ENCODE data around the gene KRT6C. TPM values are rescaled to one million over a fixed set of nuclear protein-coding genes. Genes with fewer than 3 reads are reported as not detected.
A peak's percentile ranks its signal among the peaks of the same experiment; 100 is the strongest.

Gene KRT6C
- total RNA-seq, 5 donors from 2014 or later (not counting 1 experiment from before 2014, with no cell fraction given) = not detected

- no peak for DNase-seq
- Mint-ChIP-seq H3K27me3 (peaks cover 12 to 13% of the 10 kb centered on the region in 2 donors), H3K4me1 (no peaks in the 10 kb centered on the region), H3K9me3 (peaks cover 0 to 9% (median 6%) of the 10 kb centered on the region in 3 donors), H3K27ac (no peak overlapping the region), H3K4me3 (no peak overlapping the region), H3K36me3 (no peaks in the 10 kb centered on the region)
- H3K36me3 ChIP-seq (ENCODE audit: control insufficient read depth in 2 of 2, extremely low read depth in 1 of 2, insufficient read depth in 1 of 2, low read length in 1 of 2) = no peaks in the 10 kb centered on the region
- H3K27me3 ChIP-seq (replicated peaks in 1 of 2; ENCODE audit: control insufficient read depth in 2 of 2, extremely low read depth in 1 of 2, insufficient read depth in 2 of 2, low read length in 1 of 2) = peaks cover 3 to 20% of the 10 kb centered on the region in 2 experiments
- H3K27ac ChIP-seq (ENCODE audit: low read length) = no peak overlapping the region
- ChIA-PET POLR2A (no interaction called here), CTCF (no interaction called here)
- H3K4me3 ChIP-seq (ENCODE audit: control insufficient read depth in 1 of 2, extremely low read depth in 1 of 2, low read length in 1 of 2) = no peak overlapping the region
- H3K9me3 ChIP-seq = no peaks in the 10 kb centered on the region
- WGBS (ENCODE audit: insufficient coverage) = 97% methylated on average over 8 of the region's 14 CpGs
- no peak for ATAC-seq (replicated peaks in 1 of 4)
- no peaks in the 10 kb centered on the region for H3K4me1 ChIP-seq (ENCODE audit: control insufficient read depth in 1 of 2, extremely low read depth in 1 of 2, insufficient read depth in 2 of 2, low read length in 2 of 2)
Observed at GRCh38 chr12:52514471-52515318, 41.1 kb upstream of the KRT6C start.

GRCh38 chr12:52513736-52514135, 40.1 kb upstream of the KRT6C start:
- Histone ChIP-seq H3K27ac (ENCODE audit: low read length) (no peak overlapping the region), H3K9me3 (no peaks in the 10 kb centered on the region), H3K4me1 (ENCODE audit: control insufficient read depth in 1 of 2, extremely low read depth in 1 of 2, insufficient read depth in 2 of 2, low read length in 2 of 2) (no peaks in the 10 kb centered on the region), H3K4me3 (ENCODE audit: control insufficient read depth in 1 of 2, extremely low read depth in 1 of 2, low read length in 1 of 2) (no peak overlapping the region), H3K36me3 (ENCODE audit: control insufficient read depth in 2 of 2, extremely low read depth in 1 of 2, insufficient read depth in 1 of 2, low read length in 1 of 2) (no peaks in the 10 kb centered on the region), H3K27me3 (replicated peaks in 1 of 2; ENCODE audit: control insufficient read depth in 2 of 2, extremely low read depth in 1 of 2, insufficient read depth in 2 of 2, low read length in 1 of 2) (peaks cover 3 to 20% of the 10 kb centered on the region in 2 experiments)
- H3K4me3 Mint-ChIP-seq = no peak overlapping the region
- POLR2A ChIA-PET = no interaction called here
- DNase-seq (no peak), ATAC-seq (replicated peaks in 1 of 4) (no peak)
- no peaks in the 10 kb centered on the region for H3K4me1 Mint-ChIP-seq
- H3K9me3 Mint-ChIP-seq = peaks cover 0 to 9% (median 6%) of the 10 kb centered on the region in 3 donors
- WGBS (ENCODE audit: insufficient coverage) = 85% methylated on average over 6 of the region's 6 CpGs
- H3K27me3 Mint-ChIP-seq = peaks cover 13 to 14% of the 10 kb centered on the region in 2 donors
- H3K27ac Mint-ChIP-seq = no peak overlapping the region
- H3K36me3 Mint-ChIP-seq = no peaks in the 10 kb centered on the region
- CTCF ChIA-PET = interaction anchor here in 1 of 2 donors (0.6 kb wide), 1 partner anchor 100 kb away, joined by 4 read pairs; no protein-coding TSS in a partner anchor

GRCh38 chr12:52508211-52508610, 34.6 kb upstream of the KRT6C start:
- no peaks in the 10 kb centered on the region for H3K36me3 Mint-ChIP-seq
- peaks cover 6 to 15% of the 10 kb centered on the region in 2 experiments for H3K27me3 ChIP-seq (replicated peaks in 1 of 2; ENCODE audit: control insufficient read depth in 2 of 2, extremely low read depth in 1 of 2, insufficient read depth in 2 of 2, low read length in 1 of 2)
- H3K4me1 Mint-ChIP-seq = peaks cover 0 to 6% (median 0%) of the 10 kb centered on the region in 3 donors
- no peak overlapping the region for H3K27ac Mint-ChIP-seq
- ATAC-seq (replicated peaks in 1 of 4) (no peak), DNase-seq (no peak)
- H3K27ac ChIP-seq (ENCODE audit: low read length) = no peak overlapping the region
- peaks cover 0 to 3% of the 10 kb centered on the region in 2 experiments for H3K4me1 ChIP-seq (ENCODE audit: control insufficient read depth in 1 of 2, extremely low read depth in 1 of 2, insufficient read depth in 2 of 2, low read length in 2 of 2)
- no peaks in the 10 kb centered on the region for H3K36me3 ChIP-seq (ENCODE audit: control insufficient read depth in 2 of 2, extremely low read depth in 1 of 2, insufficient read depth in 1 of 2, low read length in 1 of 2)
- 68% methylated on average over 4 of the region's 5 CpGs for WGBS (ENCODE audit: insufficient coverage)
- peaks cover 0 to 9% (median 6%) of the 10 kb centered on the region in 3 donors for H3K9me3 Mint-ChIP-seq
- no peak overlapping the region for H3K4me3 ChIP-seq (ENCODE audit: control insufficient read depth in 1 of 2, extremely low read depth in 1 of 2, low read length in 1 of 2)
- peaks cover 30 to 41% of the 10 kb centered on the region in 2 donors for H3K27me3 Mint-ChIP-seq
- ChIA-PET CTCF (interaction anchor here in 1 of 2 donors (1.0 kb wide), 1 partner anchor 370 kb away, joined by 6 read pairs; no protein-coding TSS in a partner anchor), POLR2A (no interaction called here)
- H3K9me3 ChIP-seq = no peaks in the 10 kb centered on the region
- H3K4me3 Mint-ChIP-seq = no peak overlapping the region

GRCh38 chr12:52506858-52507715, 33.5 kb upstream of the KRT6C start:
- ATAC-seq (replicated peaks in 1 of 4) (peak; percentile 36 to 54 (median 48)), DNase-seq (peak in 3 of 35 experiments; percentile 2 to 52 (median 21))
- no peaks in the 10 kb centered on the region for H3K36me3 Mint-ChIP-seq
- no peak overlapping the region for H3K27ac Mint-ChIP-seq
- H3K4me1 Mint-ChIP-seq = peaks cover 0 to 6% (median 0%) of the 10 kb centered on the region in 3 donors
- Histone ChIP-seq H3K27me3 (replicated peaks in 1 of 2; ENCODE audit: control insufficient read depth in 2 of 2, extremely low read depth in 1 of 2, insufficient read depth in 2 of 2, low read length in 1 of 2) (peaks cover 4 to 9% of the 10 kb centered on the region in 2 experiments), H3K9me3 (no peaks in the 10 kb centered on the region), H3K36me3 (ENCODE audit: control insufficient read depth in 2 of 2, extremely low read depth in 1 of 2, insufficient read depth in 1 of 2, low read length in 1 of 2) (no peaks in the 10 kb centered on the region), H3K4me3 (ENCODE audit: control insufficient read depth in 1 of 2, extremely low read depth in 1 of 2, low read length in 1 of 2) (no peak overlapping the region), H3K27ac (ENCODE audit: low read length) (no peak overlapping the region), H3K4me1 (ENCODE audit: control insufficient read depth in 1 of 2, extremely low read depth in 1 of 2, insufficient read depth in 2 of 2, low read length in 2 of 2) (peaks cover 0 to 3% of the 10 kb centered on the region in 2 experiments)
- WGBS (ENCODE audit: insufficient coverage) = no CpG with 5 or more reads among the region's 4 CpGs
- POLR2A ChIA-PET = interaction anchor here in 1 of 2 donors (0.7 kb wide), 1 partner anchor 264 kb away, joined by 3 read pairs; no protein-coding TSS in a partner anchor
- peaks cover 0 to 9% (median 6%) of the 10 kb centered on the region in 3 donors for H3K9me3 Mint-ChIP-seq
- H3K27me3 Mint-ChIP-seq = peaks cover 30 to 41% of the 10 kb centered on the region in 2 donors
- no peak overlapping the region for H3K4me3 Mint-ChIP-seq
- CTCF ChIA-PET = interaction anchor here in 1 of 2 donors (1.0 kb wide), 1 partner anchor 372 kb away, joined by 6 read pairs; no protein-coding TSS in a partner anchor

GRCh38 chr12:52502877-52503276, 29.3 kb upstream of the KRT6C start:
- WGBS (ENCODE audit: insufficient coverage) = no CpG with 5 or more reads among the region's 1 CpG
- Mint-ChIP-seq H3K36me3 (no peaks in the 10 kb centered on the region), H3K9me3 (peaks cover 0 to 2% (median 0%) of the 10 kb centered on the region in 3 donors), H3K27me3 (peaks cover 24 to 47% of the 10 kb centered on the region in 2 donors), H3K27ac (no peak overlapping the region), H3K4me3 (no peak overlapping the region), H3K4me1 (peaks cover 0 to 6% (median 0%) of the 10 kb centered on the region in 3 donors)
- no peak for DNase-seq
- ChIA-PET CTCF (no interaction called here), POLR2A (no interaction called here)
- no peak overlapping the region for H3K4me3 ChIP-seq (ENCODE audit: control insufficient read depth in 1 of 2, extremely low read depth in 1 of 2, low read length in 1 of 2)
- H3K36me3 ChIP-seq (ENCODE audit: control insufficient read depth in 2 of 2, extremely low read depth in 1 of 2, insufficient read depth in 1 of 2, low read length in 1 of 2) = no peaks in the 10 kb centered on the region
- H3K27ac ChIP-seq (ENCODE audit: low read length) = no peak overlapping the region
- ATAC-seq (replicated peaks in 1 of 4) = no peak
- H3K27me3 ChIP-seq (replicated peaks in 1 of 2; ENCODE audit: control insufficient read depth in 2 of 2, extremely low read depth in 1 of 2, insufficient read depth in 2 of 2, low read length in 1 of 2) = peaks cover 2 to 6% of the 10 kb centered on the region in 2 experiments
- H3K9me3 ChIP-seq = no peaks in the 10 kb centered on the region
- H3K4me1 ChIP-seq (ENCODE audit: control insufficient read depth in 1 of 2, extremely low read depth in 1 of 2, insufficient read depth in 2 of 2, low read length in 2 of 2) = peaks cover 0 to 3% of the 10 kb centered on the region in 2 experiments

- no peak overlapping the region for H3K4me3 Mint-ChIP-seq
- no peaks in the 10 kb centered on the region for H3K4me1 Mint-ChIP-seq
- no peaks in the 10 kb centered on the region for H3K36me3 Mint-ChIP-seq
- Histone ChIP-seq H3K27ac (ENCODE audit: low read length) (no peak overlapping the region), H3K36me3 (ENCODE audit: control insufficient read depth in 2 of 2, extremely low read depth in 1 of 2, insufficient read depth in 1 of 2, low read length in 1 of 2) (no peaks in the 10 kb centered on the region), H3K9me3 (no peaks in the 10 kb centered on the region), H3K4me3 (ENCODE audit: control insufficient read depth in 1 of 2, extremely low read depth in 1 of 2, low read length in 1 of 2) (no peak overlapping the region), H3K4me1 (ENCODE audit: control insufficient read depth in 1 of 2, extremely low read depth in 1 of 2, insufficient read depth in 2 of 2, low read length in 2 of 2) (no peaks in the 10 kb centered on the region), H3K27me3 (replicated peaks in 1 of 2; ENCODE audit: control insufficient read depth in 2 of 2, extremely low read depth in 1 of 2, insufficient read depth in 2 of 2, low read length in 1 of 2) (peaks cover 2 to 6% of the 10 kb centered on the region in 2 experiments)
- DNase-seq = no peak
- CTCF ChIA-PET = no interaction called here
- WGBS (ENCODE audit: insufficient coverage) = 91% methylated on average over 4 of the region's 7 CpGs
- H3K9me3 Mint-ChIP-seq = peaks cover 0 to 2% (median 0%) of the 10 kb centered on the region in 3 donors
- no peak for ATAC-seq (replicated peaks in 1 of 4)
- peaks cover 18 to 37% of the 10 kb centered on the region in 2 donors for H3K27me3 Mint-ChIP-seq
- no peak overlapping the region for H3K27ac Mint-ChIP-seq
- POLR2A ChIA-PET = no interaction called here
Observed at GRCh38 chr12:52501490-52501889, 27.9 kb upstream of the KRT6C start.
